ENCODE measurements around the gene MRPS15.

DNA sequence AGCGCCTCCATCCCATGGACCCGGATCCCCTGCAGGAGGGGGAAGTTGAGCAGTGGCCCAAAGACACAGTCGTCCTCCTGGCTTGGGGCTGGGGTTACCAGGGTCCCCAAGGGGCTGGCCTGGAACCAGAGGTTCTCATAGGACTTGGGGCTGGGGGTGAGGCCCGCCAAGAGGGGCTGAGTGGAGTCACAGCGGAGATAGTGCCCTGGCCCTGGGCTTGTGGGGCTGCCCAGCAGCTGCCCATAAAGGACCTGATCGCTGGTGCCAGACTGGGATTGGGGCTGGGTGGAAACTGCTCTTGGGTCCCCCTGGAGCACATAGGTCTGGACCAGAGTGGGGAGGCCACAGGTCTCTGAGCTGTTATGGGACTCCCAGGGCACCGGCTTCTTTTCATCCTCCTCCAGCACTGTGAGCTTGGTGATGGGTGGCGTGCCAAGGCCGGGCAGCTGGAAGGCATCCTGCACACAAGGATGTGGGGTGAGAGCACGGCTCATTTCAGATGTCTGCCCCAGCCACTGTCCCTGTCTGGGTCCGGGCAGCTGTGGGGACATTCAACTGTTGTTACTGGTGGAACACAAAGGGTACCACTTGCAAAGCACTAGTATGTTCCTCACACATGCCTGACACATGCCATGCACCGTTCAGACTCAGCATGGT is 2.3 kb upstream of the MRPS15 start:
- TF ChIP-seq, protein P1, sequence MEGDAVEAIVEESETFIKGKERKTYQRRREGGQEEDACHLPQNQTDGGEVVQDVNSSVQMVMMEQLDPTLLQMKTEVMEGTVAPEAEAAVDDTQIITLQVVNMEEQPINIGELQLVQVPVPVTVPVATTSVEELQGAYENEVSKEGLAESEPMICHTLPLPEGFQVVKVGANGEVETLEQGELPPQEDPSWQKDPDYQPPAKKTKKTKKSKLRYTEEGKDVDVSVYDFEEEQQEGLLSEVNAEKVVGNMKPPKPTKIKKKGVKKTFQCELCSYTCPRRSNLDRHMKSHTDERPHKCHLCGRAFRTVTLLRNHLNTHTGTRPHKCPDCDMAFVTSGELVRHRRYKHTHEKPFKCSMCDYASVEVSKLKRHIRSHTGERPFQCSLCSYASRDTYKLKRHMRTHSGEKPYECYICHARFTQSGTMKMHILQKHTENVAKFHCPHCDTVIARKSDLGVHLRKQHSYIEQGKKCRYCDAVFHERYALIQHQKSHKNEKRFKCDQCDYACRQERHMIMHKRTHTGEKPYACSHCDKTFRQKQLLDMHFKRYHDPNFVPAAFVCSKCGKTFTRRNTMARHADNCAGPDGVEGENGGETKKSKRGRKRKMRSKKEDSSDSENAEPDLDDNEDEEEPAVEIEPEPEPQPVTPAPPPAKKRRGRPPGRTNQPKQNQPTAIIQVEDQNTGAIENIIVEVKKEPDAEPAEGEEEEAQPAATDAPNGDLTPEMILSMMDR (IDR thresholded peaks at IDR 0.05 in 4 of 5, conservative IDR thresholded peaks at IDR 0.05 in 1 of 5), result no peak
- TF ChIP-seq POLR2A (IDR thresholded peaks at IDR 0.05), result no peak
